Cardiac septum (tissue), 1 donor: Measurements from ENCODE around the gene VPS37C. TPM values are rescaled to one million over a fixed set of nuclear protein-coding genes. Genes with fewer than 3 reads are reported as not detected.

Source experiments
- DNase-seq: peaks from one replicate; pipeline ENCODE4 v3.0.0-alpha.2; 2020; ENCODE audit warnings: low spot score
- intact Hi-C: fragments of 100-400 bp; cut with DNase I; formaldehyde crosslinking; loops from one replicate; pipeline ENCODE4 v1.14.0; 2022
- total RNA-seq: library from RNA; stranded (reverse); fragmentation: NEBNext Ultra II Directional; extraction: Animal tissue kit (Norgen Biotek cat#: 25700); gene quantifications from one replicate; pipeline ENCODE4 v1.2.1, GENCODE V29; 2021
- donor health status: DM: no; HTN: no; CAD: no.

The VPS37C gene
- total RNA-seq, 1 donor from 2014 or later: 19.6 TPM

DNA sequence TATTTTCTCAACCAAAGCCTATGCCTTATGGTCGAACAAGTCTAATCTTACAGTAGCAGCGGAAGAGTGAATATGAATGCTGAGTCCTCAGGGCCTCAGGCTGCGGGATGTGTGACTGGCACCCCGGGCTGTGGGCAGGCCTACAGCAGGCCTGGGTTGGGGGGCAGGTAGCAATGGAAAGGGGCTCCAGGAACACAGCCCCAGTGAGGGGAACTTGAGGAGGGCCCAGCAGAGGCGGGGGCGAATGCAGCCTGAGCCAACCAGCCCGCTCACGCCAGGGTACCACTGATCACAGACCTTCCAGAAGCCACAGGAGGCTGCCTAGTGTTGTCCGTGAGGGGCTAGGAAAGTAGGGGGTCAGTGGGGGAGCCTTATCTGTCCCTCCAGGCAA is 70.2 kb downstream of the VPS37C start:
- no peak for DNase-seq
- intact Hi-C loops: no loop called here

- intact Hi-C loops: no loop called here
- peak; percentile 50 for DNase-seq
These were observed 70.7 kb downstream of the VPS37C start for GRCh38 chr11:61090521-61090920.

- peak; percentile 19 for DNase-seq
- intact Hi-C loops: no loop called here
These were observed 71.3 kb downstream of the VPS37C start for GRCh38 chr11:61089806-61090491.

- peak; percentile 29 for DNase-seq
- intact Hi-C loops: no loop called here
These were observed 73.7 kb downstream of the VPS37C start for GRCh38 chr11:61087426-61088119.

DNA sequence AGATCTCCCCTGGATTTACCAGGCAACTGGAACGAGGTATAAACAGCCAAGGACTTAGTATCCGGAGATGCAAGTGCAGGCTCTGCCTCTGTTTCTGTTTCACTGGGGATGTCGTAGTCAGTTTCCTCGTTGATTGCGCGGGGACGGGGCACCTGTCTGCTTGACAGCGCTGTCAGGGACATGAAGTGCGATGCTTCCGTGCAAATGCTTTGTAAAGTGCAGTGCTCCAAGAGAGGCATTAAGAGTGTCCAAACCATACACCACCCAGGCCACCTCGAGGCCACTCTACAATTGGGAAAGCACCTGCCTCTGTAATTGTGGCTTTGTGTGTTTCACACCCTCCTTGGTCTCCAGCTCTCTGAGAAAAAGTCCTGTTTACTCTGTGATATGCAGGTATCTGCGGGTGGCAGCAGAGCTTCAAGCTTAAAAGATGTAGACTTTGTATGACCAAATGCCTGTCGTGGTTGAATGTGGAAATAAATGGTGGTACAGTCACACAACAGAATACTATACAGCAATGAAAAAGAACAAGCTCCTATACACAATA is 77.6 kb downstream of the VPS37C start:
- intact Hi-C loops: no loop called here
- DNase-seq: peak; percentile 44

DNA sequence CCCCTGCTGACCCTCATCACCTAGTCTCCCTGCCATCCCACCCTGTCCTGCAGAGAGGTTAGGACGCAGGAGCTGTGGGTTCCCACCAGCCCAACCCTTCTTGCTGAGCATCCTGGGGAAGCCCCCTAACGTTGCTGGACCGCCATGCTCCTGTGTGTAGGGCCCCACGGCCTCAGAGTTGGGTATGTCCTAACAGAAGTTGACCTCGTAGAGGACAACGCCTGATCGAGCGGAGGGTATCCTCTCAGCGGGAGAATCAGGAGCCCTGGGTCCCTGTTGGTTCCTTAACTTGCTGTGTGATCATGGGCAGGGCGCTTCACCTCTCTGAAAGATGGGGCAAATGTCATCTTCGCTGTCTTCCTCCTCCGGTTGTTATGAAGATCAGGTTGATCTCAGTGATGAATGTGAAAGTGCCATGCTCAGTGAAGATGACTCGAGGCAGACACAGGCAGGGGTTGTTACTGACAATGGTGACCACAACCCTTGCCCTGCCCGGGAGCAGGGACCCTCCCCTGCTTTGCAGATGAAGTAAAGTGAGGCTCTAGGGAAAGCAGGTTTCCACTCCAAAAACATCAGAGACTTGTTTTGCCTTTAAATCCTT is 78.2 kb downstream of the VPS37C start:
- DNase-seq: peak; percentile 53
- intact Hi-C loops: no loop called here

DNA sequence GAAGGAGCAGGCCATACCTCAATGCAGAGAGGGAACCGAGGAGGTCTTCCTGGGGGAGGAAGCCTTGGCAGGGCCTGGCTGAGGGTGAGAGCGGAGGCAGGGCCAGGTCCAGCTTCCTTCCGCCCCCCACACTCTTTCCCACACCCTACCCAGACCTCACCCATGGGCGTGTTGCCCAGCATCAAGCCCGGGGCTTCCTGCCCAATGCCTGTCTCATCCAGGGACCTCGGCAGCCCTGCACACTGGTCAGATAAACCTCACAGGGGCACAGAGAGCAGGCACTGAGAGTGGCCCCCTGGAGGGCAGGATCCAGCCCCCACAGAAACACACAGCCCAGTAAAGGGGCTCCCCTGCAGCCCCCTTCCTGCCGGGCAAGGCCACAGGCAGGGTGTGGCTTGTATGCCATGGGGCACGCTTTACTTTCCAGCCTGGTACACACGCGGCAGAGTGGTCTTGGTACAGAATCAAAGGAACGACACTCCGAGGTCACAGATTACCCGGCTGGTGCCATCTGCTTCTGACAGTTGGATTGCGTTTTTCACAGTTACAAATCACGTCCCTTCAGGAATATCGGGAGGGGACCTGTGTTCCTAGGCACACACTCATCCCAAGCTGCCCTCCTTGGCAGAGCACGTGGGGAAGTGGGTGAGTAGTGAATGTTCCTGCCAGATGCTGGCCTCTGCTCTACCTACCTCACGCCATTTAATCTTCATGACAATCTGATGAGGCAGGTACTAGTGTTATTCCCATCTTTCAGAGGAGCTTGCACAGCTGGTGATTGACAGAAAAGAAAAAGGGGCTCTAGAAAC is 79.0 kb downstream of the VPS37C start:
- intact Hi-C loops: no loop called here
- peak; percentile 53 for DNase-seq

GRCh38 chr11:61080986-61081590 is 80.1 kb downstream of the VPS37C start:
- peak; percentile 39 for DNase-seq
- intact Hi-C loops: no loop called here

GRCh38 chr11:61080526-61080925 is 80.7 kb downstream of the VPS37C start:
- peak; percentile 67 for DNase-seq
- intact Hi-C loops: no loop called here

Other genes starting within 250 kb of the VPS37C start
- 80.2 TPM for gene TMEM109, start 247.3 kb downstream of the VPS37C start, total RNA-seq
- gene TMEM132A, start 237.0 kb downstream of the VPS37C start, total RNA-seq: 4.9 TPM
- gene SLC15A3, start 209.2 kb downstream of the VPS37C start, total RNA-seq: 11.6 TPM
- 0.86 TPM for gene CD6, start 189.7 kb downstream of the VPS37C start, total RNA-seq
- gene CD5, start 58.9 kb downstream of the VPS37C start, total RNA-seq: not detected
- gene PGA3, start 42.1 kb upstream of the VPS37C start, total RNA-seq: 0.24 TPM
- not detected for gene PGA4, start 60.9 kb upstream of the VPS37C start, total RNA-seq
- gene PGA5, start 79.7 kb upstream of the VPS37C start, total RNA-seq: not detected
- gene VWCE, start 133.9 kb upstream of the VPS37C start, total RNA-seq: 0.59 TPM
- 125 TPM for gene DDB1, start 171.7 kb upstream of the VPS37C start, total RNA-seq
- gene TKFC, start 171.8 kb upstream of the VPS37C start, total RNA-seq: 21.9 TPM
- 11.2 TPM for gene CYB561A3, start 200.5 kb upstream of the VPS37C start, total RNA-seq
- gene TMEM138, start 200.9 kb upstream of the VPS37C start, total RNA-seq: 17.9 TPM
- 6.3 TPM for gene TMEM216, start 231.2 kb upstream of the VPS37C start, total RNA-seq